ENCODE measurements around the gene GALNT10. TPM values are rescaled to one million over a fixed set of nuclear protein-coding genes. Genes with fewer than 3 reads are reported as not detected.

Gene GALNT10
- total and polyA plus RNA-seq, 2 of the 4 experiments (the other 2 are of a cell fraction) = 46.2 to 67.0 TPM

GRCh38 chr5:154371687-154372086, 181.2 kb downstream of the GALNT10 start:
- H4K5ac ChIP-seq (ENCODE audit: low read depth, low read length) = no peak overlapping the region
- H3K9me3 ChIP-seq (ENCODE audit: control insufficient read depth, insufficient read depth, low read length) = no peaks in the 10 kb centered on the region
- no peaks in the 10 kb centered on the region for H4K20me1 ChIP-seq (ENCODE audit: insufficient read depth, low read length)
- H3K4me2 ChIP-seq (ENCODE audit: low read depth, low read length) = no peak overlapping the region
- 0 out of 2 replicates have a peak overlapping the region, but pooled peaks have one; percentile 21 for H3K18ac ChIP-seq (ENCODE audit: low read depth, low read length)
- no peak overlapping the region for H3K4me3 ChIP-seq (ENCODE audit: insufficient read depth, low read depth, low read length)
- H3K4me1 ChIP-seq (ENCODE audit: control insufficient read depth, insufficient read depth, low read length) = peaks cover 32% of the 10 kb centered on the region
- peak overlapping the region; percentile 46; the same call in 1 of the 2 replicates for H4K91ac ChIP-seq (ENCODE audit: insufficient read depth, low read depth, low read length)
- peak overlapping the region; percentile 4; the same call in 1 of the 2 replicates for H2BK20ac ChIP-seq (ENCODE audit: low read depth, low read length)
- H3K14ac ChIP-seq (replicated peaks; ENCODE audit: low read depth, low read length) = peak overlapping the region; percentile 12; the same call in 1 of the 2 replicates
- 0 out of 2 replicates have a peak overlapping the region, but pooled peaks have one; percentile 48 for H2AK5ac ChIP-seq (ENCODE audit: low read depth, low read length)
- TF ChIP-seq CEBPB (IDR thresholded peaks at IDR 0.05; ENCODE audit: low read depth, low read length) (peak; percentile 80), NFE2L2 (IDR thresholded peaks at IDR 0.05; ENCODE audit: low read depth, low read length) (no peak), RFX5 (IDR thresholded peaks at IDR 0.05; ENCODE audit: low read depth, low read length) (0 out of 2 replicates have a peak, but pooled peaks have one; percentile 53), USF2 (IDR thresholded peaks at IDR 0.05; ENCODE audit: low read depth, low read length) (no peak), ELK1 (IDR thresholded peaks at IDR 0.05; ENCODE audit: borderline replicate concordance, low read depth, low read length) (no peak), BHLHE40 (IDR thresholded peaks at IDR 0.05; ENCODE audit: low read depth, low read length) (no peak)
- H2AK9ac ChIP-seq (replicated peaks; ENCODE audit: low read depth, low read length, poor library complexity) = peak overlapping the region; percentile 44
- peaks cover 5% of the 10 kb centered on the region for H3K36me3 ChIP-seq (ENCODE audit: control insufficient read depth, insufficient read depth, low read length)
- H2BK120ac ChIP-seq (ENCODE audit: low read depth, low read length) = peak overlapping the region; percentile 36; the same call in 1 of the 2 replicates
- no peak overlapping the region for H2AFZ ChIP-seq (replicated peaks; ENCODE audit: low read length, poor library complexity)
- POLR2A ChIA-PET (ENCODE audit: unreplicated experiment) = interaction anchor here (0.9 kb wide), 1 partner anchor 175 kb away, joined by 3 read pairs; no protein-coding TSS in a partner anchor
- WGBS, 2 experiments (ENCODE audit: extremely low coverage in 2 of 2, insufficient read length in 1 of 2) = no CpG with 5 or more reads among the region's 3 CpGs
- intact Hi-C loops (cut with micrococcal nuclease) = loop anchor here (2.0 kb wide), 1 partner anchor 175 kb away; no protein-coding TSS in a partner anchor
- H3K9ac ChIP-seq (ENCODE audit: low read depth, low read length) = no peak overlapping the region
- DNase-seq (peak; percentile 90), ATAC-seq (ENCODE audit: low read depth) (peak; percentile 38)
- peaks cover 39% of the 10 kb centered on the region for H3K9me1 ChIP-seq (ENCODE audit: insufficient read depth, low read length)
- peak overlapping the region; percentile 17 for H2BK5ac ChIP-seq (ENCODE audit: low read depth, low read length, poor library complexity, severe bottlenecking)
- in situ Hi-C loops (cut with MboI; ENCODE audit: low sequenced_read_pairs) = no loop called here
- H3K79me1 ChIP-seq (ENCODE audit: low read depth in 1 of 2, low read length in 2 of 2) = peaks cover 22 to 66% of the 10 kb centered on the region in 2 experiments
- CTCF ChIA-PET = interaction anchor here (1.2 kb wide), 1 partner anchor 51 kb away, joined by 3 read pairs; no protein-coding TSS in a partner anchor
- H2BK15ac ChIP-seq (ENCODE audit: low read depth, low read length) = 0 out of 3 replicates have a peak overlapping the region, but pooled peaks have one; percentile 74
- dilution Hi-C loops (cut with HindIII; ENCODE audit: low sequenced_read_pairs, unreplicated experiment) = no loop called here
- H3K23ac ChIP-seq (ENCODE audit: low read depth, low read length) = no peak overlapping the region
- no TSS peak for BruUV-seq (replicated peaks)
- peak overlapping the region in 1 of 2 experiments; percentile 54; a peak in 2 of 4 replicates for H4K8ac ChIP-seq (ENCODE audit: low read depth in 2 of 2, low read length in 2 of 2)
- H3K4ac ChIP-seq (ENCODE audit: low read depth, low read length) = peak overlapping the region; percentile 75
- no peaks in the 10 kb centered on the region for H3K27me3 ChIP-seq (ENCODE audit: control insufficient read depth, insufficient read depth, low read length)
- no peak overlapping the region for H3K27ac ChIP-seq (ENCODE audit: insufficient read depth, low read length)
- no peak overlapping the region for H3K56ac ChIP-seq (ENCODE audit: extremely low read depth, insufficient read depth, low read length)

All from IMR-90 (cell line).